GM12878 (cell line): ENCODE data around the gene LRRFIP2. TPM values are rescaled to one million over a fixed set of nuclear protein-coding genes. Genes with fewer than 3 reads are reported as not detected.

Source experiments
- ATAC-seq: fragments of 200-7000 bp; cut with Tn5 transposase; 3 replicates; pipeline ENCODE4 v1.9.1; 2020; ENCODE audit warnings: mild to moderate bottlenecking, moderate library complexity
- BruUV-seq: library from RNA; stranded (reverse); fragments of 400-500 nt; replicated peaks from 2 replicates; lab custom pipeline; 2021; lab: Mats Ljungman, UMichigan
- CTCF ChIA-PET: fragments of 300-600 bp; sonication (Branson Sonifier 250); formaldehyde crosslinking; extraction: SDS; loops from one replicate; lab custom pipeline; 2021; ENCODE audit warnings: inconsistent platforms; lab: Yijun Ruan, JAX
- POLR2A ChIA-PET: fragments of 350-600 bp; formaldehyde crosslinking; extraction: SDS; loops from one replicate; lab custom pipeline; 2021; ENCODE audit warnings: inconsistent platforms; lab: Charles Lee
- RAD21 ChIA-PET: fragments of 300-600 bp; sonication (Branson Sonifier 250); formaldehyde crosslinking; loops from one replicate; lab custom pipeline; 2023; ENCODE audit warnings: antibody characterized with exemption; ENCODE audit not compliant: unreplicated experiment; lab: Charles Lee
- SMC1A ChIA-PET: fragments of 300-600 bp; sonication (Branson Sonifier 250); formaldehyde crosslinking; loops from one replicate; lab custom pipeline; 2023; ENCODE audit not compliant: unreplicated experiment, uncharacterized antibody; lab: Charles Lee
- DNase-seq: peaks from one replicate; pipeline ENCODE4 v3.0.0-alpha.2; 2011; ENCODE audit warnings: low read depth, low spot score
- FAIRE-seq: peaks from 3 replicates; lab custom pipeline; 2011; peaks lifted over from hg19 to GRCh38; lab: Jason Lieb, UNC
- H2AFZ ChIP-seq: 2 replicates; pipeline ENCODE4 v1.6.0; 2011; ENCODE audit warnings: low read depth, low read length, control low read depth; ENCODE audit not compliant: control insufficient read depth
- H3K27ac ChIP-seq: 2 replicates; pipeline ENCODE4 v1.5.1; 2011; ENCODE audit warnings: control low read depth; ENCODE audit not compliant: control insufficient read depth, insufficient read depth
- H3K27me3 ChIP-seq, 2 experiments: replicated peaks in 1 of 2; 2 replicates each; pipeline versions ENCODE4 v1.6.0 to v1.6.1; 2011; ENCODE audit warnings: low read length in 1 of 2; ENCODE audit not compliant: control insufficient read depth in 2 of 2, insufficient read depth in 2 of 2
- H3K36me3 ChIP-seq, 2 experiments: 2 replicates each; pipeline ENCODE4 v1.5.1; 2011; ENCODE audit warnings: low read length in 1 of 2; ENCODE audit not compliant: control insufficient read depth in 2 of 2, insufficient read depth in 2 of 2
- H3K4me1 ChIP-seq: 2 replicates; pipeline ENCODE4 v1.6.1; 2011; ENCODE audit warnings: mild to moderate bottlenecking, low read length, moderate library complexity, mixed read lengths; ENCODE audit not compliant: control insufficient read depth, insufficient read depth
- H3K4me2 ChIP-seq: 2 replicates; pipeline ENCODE4 v1.6.0; 2011; ENCODE audit warnings: control low read depth; ENCODE audit not compliant: control insufficient read depth, insufficient read depth
- H3K4me3 ChIP-seq: fragments of 200-600 bp; sonication (generic); 2 replicates; pipeline ENCODE4 v1.5.1; 2016
- H3K79me2 ChIP-seq: 2 replicates; pipeline ENCODE4 v1.6.0; 2011; ENCODE audit warnings: low read length; ENCODE audit not compliant: control insufficient read depth, insufficient read depth
- H3K9ac ChIP-seq: 2 replicates; pipeline ENCODE4 v1.8.0; 2011; ENCODE audit warnings: low read length, control low read depth, mixed read lengths; ENCODE audit not compliant: control insufficient read depth, insufficient read depth
- H3K9me3 ChIP-seq: replicated peaks from 3 replicates; pipeline ENCODE4 v1.5.1; 2011; ENCODE audit warnings: mild to moderate bottlenecking, low read length; ENCODE audit not compliant: control insufficient read depth, insufficient read depth
- H4K20me1 ChIP-seq: 2 replicates; pipeline ENCODE4 v1.6.0; 2011; ENCODE audit not compliant: control insufficient read depth, insufficient read depth
- CREM ChIP-seq: IDR thresholded peaks from 2 replicates; pipeline ENCODE4 v1.6.1; 2014; ENCODE audit warnings: antibody characterized with exemption, low read depth
- E4F1 ChIP-seq: fragments of 450-650 bp; IDR thresholded peaks from 2 replicates; pipeline ENCODE4 v1.6.1; 2018; ENCODE audit warnings: borderline replicate concordance, mild to moderate bottlenecking; ENCODE audit not compliant: partially characterized antibody
- ELK1 ChIP-seq: IDR thresholded peaks from 2 replicates; pipeline ENCODE4 v1.6.1; 2012; ENCODE audit warnings: low read depth, low read length, improper control_type of control experiment
- EZH2 ChIP-seq: IDR thresholded peaks from 2 replicates; pipeline ENCODE4 v1.6.1; 2012; ENCODE audit warnings: low read depth, mild to moderate bottlenecking, control low read depth, inconsistent platforms, low read length, borderline replicate concordance; ENCODE audit not compliant: control insufficient read depth
- FOXM1 ChIP-seq: IDR thresholded peaks from 2 replicates; pipeline ENCODE4 v1.6.1; 2012; ENCODE audit warnings: low read depth, mild to moderate bottlenecking, inconsistent platforms, low read length, moderate library complexity
- GABPA ChIP-seq: IDR thresholded peaks from 2 replicates; pipeline ENCODE4 v1.6.1; 2014; ENCODE audit warnings: antibody characterized with exemption, low read depth, mild to moderate bottlenecking, inconsistent platforms
- POU2F2 ChIP-seq: IDR thresholded peaks from 3 replicates; pipeline ENCODE4 v1.6.1; 2011; ENCODE audit warnings: low read depth, mild to moderate bottlenecking, low read length, borderline replicate concordance
- RUNX3 ChIP-seq: IDR thresholded peaks from 2 replicates; pipeline ENCODE4 v1.6.1; 2012; ENCODE audit warnings: low read length, inconsistent platforms
- SREBF1 ChIP-seq: IDR thresholded peaks from 2 replicates; pipeline ENCODE4 v1.6.1; 2012; ENCODE audit warnings: mild to moderate bottlenecking, low read length
- ZBED1 ChIP-seq: IDR thresholded peaks from 2 replicates; pipeline ENCODE4 v1.6.1; 2016; ENCODE audit warnings: borderline replicate concordance
- WGBS: methylation state at CpG from one replicate; pipeline ENCODE4 v1.1.6; 2016; ENCODE audit warnings: low lambda C conversion rate; ENCODE audit not compliant: insufficient replicate concordance, insufficient coverage; ENCODE audit errors: missing lambda C conversion rate; 5-methylcytosine and 5-hydroxymethylcytosine counted together
- in situ Hi-C: fragments of 300-500 bp; cut with MboI; formaldehyde crosslinking; loops from 9 replicates; pipeline ENCODE4 v1.14.3; 2018; ENCODE audit warnings: mixed read lengths
- intact Hi-C: fragments of 100-400 bp; cut with micrococcal nuclease; formaldehyde crosslinking; loops from one replicate; pipeline ENCODE4 v1.14.2; 2022; ENCODE audit not compliant: unreplicated experiment
- polyA plus RNA-seq, 11 experiments: library from polyadenylated mRNA; depleted of rRNA in 4 of 11; unstranded in 6 of 11; stranded (reverse) in 5 of 11; fragments of >200 nt; fragmentation: Nextera tagmentation in 4 of 11; fragmentation: Illumina TruSeq in 1 of 11; extraction: Ambion mirVana in 4 of 11; extraction: Trizol in 1 of 11; gene quantifications; 1 replicate in 1 of 11; 2 replicates in 10 of 11; pipeline versions ENCODE4 v1.2.1 to v1.2.3, GENCODE V29; 2011 to 2016; ENCODE audit warnings: inconsistent platforms in 2 of 11, missing spikeins in 2 of 11, low read depth in 1 of 11
- total RNA-seq, 4 experiments: library from RNA; depleted of rRNA in 3 of 4; stranded (reverse); fragments of >200 nt in 3 of 4; fragmentation: Illumina TruSeq in 1 of 4; extraction: Trizol in 1 of 4; gene quantifications; 2 replicates each; pipeline versions ENCODE4 v1.2.1 to v1.2.3, GENCODE V29; 2013 to 2021

Gene LRRFIP2
- total and polyA plus RNA-seq, 10 of the 15 experiments (the other 5 are each of a cell fraction or from before 2014, with no cell fraction given), result 9.7 to 46.9 (median 38.1) TPM

DNA sequence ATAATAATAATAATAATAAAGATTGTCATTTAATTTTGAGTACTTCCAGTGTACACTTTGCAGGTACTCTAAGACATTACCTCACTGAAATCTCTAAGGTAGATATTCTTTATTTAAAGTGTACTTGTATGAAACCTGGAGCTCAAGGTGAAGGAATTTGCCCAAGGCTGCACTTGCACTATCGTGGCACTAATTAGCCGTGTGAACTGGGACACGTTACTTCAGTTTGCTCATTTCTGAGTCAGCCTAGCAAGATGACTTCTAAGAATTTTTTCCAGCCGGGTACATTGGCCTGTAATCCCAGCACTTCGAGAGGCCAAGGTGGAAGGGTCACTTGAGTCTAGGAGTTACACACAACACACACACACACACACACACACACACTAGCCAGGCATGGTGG is 147.5 kb downstream of the LRRFIP2 start (continued):
- no peak for TF ChIP-seq EZH2
- no peak for TF ChIP-seq GABPA
- TF ChIP-seq E4F1, result no peak
- TF ChIP-seq SREBF1, result no peak
- no peak for TF ChIP-seq ZBED1

GRCh38 chr3:37025561-37026335 is 148.6 kb downstream of the LRRFIP2 start:
- no peaks in the 10 kb centered on the region for H3K79me2 ChIP-seq
- H3K4me1 ChIP-seq, result peaks cover 4% of the 10 kb centered on the region; the same call in 1 of the 2 replicates
- peaks cover 2% of the 10 kb centered on the region; the same call in 1 of the 2 replicates for H4K20me1 ChIP-seq
- TF ChIP-seq CREM (no peak), POU2F2 (no peak), RUNX3 (no peak), ELK1 (no peak), FOXM1 (no peak)
- ATAC-seq, result no peak
- no peak overlapping the region for H3K9ac ChIP-seq
- H3K9me3 ChIP-seq, result no peaks in the 10 kb centered on the region
- no peak for DNase-seq
- BruUV-seq, result no TSS peak
- H3K27ac ChIP-seq, result no peak overlapping the region
- no peak overlapping the region for H3K4me3 ChIP-seq
- intact Hi-C loops (loop anchor here (2.0 kb wide), 1 partner anchor 187 kb away; no protein-coding TSS in a partner anchor), in situ Hi-C loops (no loop called here)
- H3K4me2 ChIP-seq, result no peak overlapping the region
- POLR2A ChIA-PET, result interaction anchor here (1.6 kb wide), 1 partner anchor 32 kb away, joined by 6 read pairs; the partner anchor contains the start of genes EPM2AIP1 and MLH1
- CTCF ChIA-PET, result interaction anchor here (1.1 to 3.5 kb wide), 12 partner anchors 10 to 197 kb away, joined by 3 to 51 read pairs (median 7); no protein-coding TSS in a partner anchor
- WGBS, result 97% methylated on average over 3 of the region's 3 CpGs
- peaks cover 11 to 23% of the 10 kb centered on the region in 2 experiments for H3K36me3 ChIP-seq
- no peaks in the 10 kb centered on the region for H3K27me3 ChIP-seq
- RAD21 ChIA-PET, result interaction anchor here (0.7 to 3.2 kb wide), 17 partner anchors 11 to 1621 kb away, joined by 3 to 17 read pairs (median 3); partner anchors contain the start of genes EPM2AIP1, LRRFIP2 and MLH1
- H2AFZ ChIP-seq, result no peak overlapping the region
- SMC1A ChIA-PET, result interaction anchor here (1.0 to 2.2 kb wide), 12 partner anchors 10 to 187 kb away, joined by 3 to 27 read pairs (median 6); partner anchors contain the start of gene LRRFIP2
- no peak for FAIRE-seq
